GM12878 (cell line): ENCODE data around the gene LONRF3. TPM values are rescaled to one million over a fixed set of nuclear protein-coding genes. Genes with fewer than 3 reads are reported as not detected.

Experiments used
- ATAC-seq: fragments of 200-7000 bp; cut with Tn5 transposase; 3 replicates; pipeline ENCODE4 v1.9.1; 2020; ENCODE audit warnings: mild to moderate bottlenecking, moderate library complexity
- BruUV-seq: library from RNA; stranded (reverse); fragments of 400-500 nt; replicated peaks from 2 replicates; lab custom pipeline; 2021; lab: Mats Ljungman, UMichigan
- CTCF ChIA-PET: fragments of 300-600 bp; sonication (Branson Sonifier 250); formaldehyde crosslinking; extraction: SDS; loops from one replicate; lab custom pipeline; 2021; ENCODE audit warnings: inconsistent platforms; lab: Yijun Ruan, JAX
- POLR2A ChIA-PET: fragments of 350-600 bp; formaldehyde crosslinking; extraction: SDS; loops from one replicate; lab custom pipeline; 2021; ENCODE audit warnings: inconsistent platforms; lab: Charles Lee
- RAD21 ChIA-PET: fragments of 300-600 bp; sonication (Branson Sonifier 250); formaldehyde crosslinking; loops from one replicate; lab custom pipeline; 2023; ENCODE audit warnings: antibody characterized with exemption; ENCODE audit not compliant: unreplicated experiment; lab: Charles Lee
- SMC1A ChIA-PET: fragments of 300-600 bp; sonication (Branson Sonifier 250); formaldehyde crosslinking; loops from one replicate; lab custom pipeline; 2023; ENCODE audit not compliant: unreplicated experiment, uncharacterized antibody; lab: Charles Lee
- DNase-seq: peaks from one replicate; pipeline ENCODE4 v3.0.0-alpha.2; 2011; ENCODE audit warnings: low read depth, low spot score
- FAIRE-seq: peaks from 3 replicates; lab custom pipeline; 2011; peaks lifted over from hg19 to GRCh38; lab: Jason Lieb, UNC
- H2AFZ ChIP-seq: 2 replicates; pipeline ENCODE4 v1.6.0; 2011; ENCODE audit warnings: low read depth, low read length, control low read depth; ENCODE audit not compliant: control insufficient read depth
- H3K27ac ChIP-seq: 2 replicates; pipeline ENCODE4 v1.5.1; 2011; ENCODE audit warnings: control low read depth; ENCODE audit not compliant: control insufficient read depth, insufficient read depth
- H3K27me3 ChIP-seq, 2 experiments: replicated peaks in 1 of 2; 2 replicates each; pipeline versions ENCODE4 v1.6.0 to v1.6.1; 2011; ENCODE audit warnings: low read length in 1 of 2; ENCODE audit not compliant: control insufficient read depth in 2 of 2, insufficient read depth in 2 of 2
- H3K36me3 ChIP-seq, 2 experiments: 2 replicates each; pipeline ENCODE4 v1.5.1; 2011; ENCODE audit warnings: low read length in 1 of 2; ENCODE audit not compliant: control insufficient read depth in 2 of 2, insufficient read depth in 2 of 2
- H3K4me1 ChIP-seq: 2 replicates; pipeline ENCODE4 v1.6.1; 2011; ENCODE audit warnings: mild to moderate bottlenecking, low read length, moderate library complexity, mixed read lengths; ENCODE audit not compliant: control insufficient read depth, insufficient read depth
- H3K4me2 ChIP-seq: 2 replicates; pipeline ENCODE4 v1.6.0; 2011; ENCODE audit warnings: control low read depth; ENCODE audit not compliant: control insufficient read depth, insufficient read depth
- H3K4me3 ChIP-seq: fragments of 200-600 bp; sonication (generic); 2 replicates; pipeline ENCODE4 v1.5.1; 2016
- H3K79me2 ChIP-seq: 2 replicates; pipeline ENCODE4 v1.6.0; 2011; ENCODE audit warnings: low read length; ENCODE audit not compliant: control insufficient read depth, insufficient read depth
- H3K9ac ChIP-seq: 2 replicates; pipeline ENCODE4 v1.8.0; 2011; ENCODE audit warnings: low read length, control low read depth, mixed read lengths; ENCODE audit not compliant: control insufficient read depth, insufficient read depth
- H3K9me3 ChIP-seq: replicated peaks from 3 replicates; pipeline ENCODE4 v1.5.1; 2011; ENCODE audit warnings: mild to moderate bottlenecking, low read length; ENCODE audit not compliant: control insufficient read depth, insufficient read depth
- H4K20me1 ChIP-seq: 2 replicates; pipeline ENCODE4 v1.6.0; 2011; ENCODE audit not compliant: control insufficient read depth, insufficient read depth
- ATF2 ChIP-seq: IDR thresholded peaks from 2 replicates; pipeline ENCODE4 v1.6.1; 2012; ENCODE audit warnings: low read length, inconsistent platforms
- MTA3 ChIP-seq: IDR thresholded peaks from 2 replicates; pipeline ENCODE4 v1.6.1; 2012; ENCODE audit warnings: low read length, inconsistent platforms, borderline replicate concordance
- NFYB ChIP-seq: IDR thresholded peaks from 2 replicates; pipeline ENCODE4 v1.6.1; 2011; ENCODE audit warnings: low read depth, mild to moderate bottlenecking, low read length, improper control_type of control experiment, moderate library complexity; ENCODE audit not compliant: insufficient read depth
- RB1 ChIP-seq: fragments of 450-650 bp; formaldehyde crosslinking; IDR thresholded peaks from 2 replicates; pipeline ENCODE4 v1.6.1; 2017; ENCODE audit warnings: mild to moderate bottlenecking, borderline replicate concordance
- WGBS: methylation state at CpG from one replicate; pipeline ENCODE4 v1.1.6; 2016; ENCODE audit warnings: low lambda C conversion rate; ENCODE audit not compliant: insufficient replicate concordance, insufficient coverage; ENCODE audit errors: missing lambda C conversion rate; 5-methylcytosine and 5-hydroxymethylcytosine counted together
- in situ Hi-C: fragments of 300-500 bp; cut with MboI; formaldehyde crosslinking; loops from 9 replicates; pipeline ENCODE4 v1.14.3; 2018; ENCODE audit warnings: mixed read lengths
- intact Hi-C: fragments of 100-400 bp; cut with micrococcal nuclease; formaldehyde crosslinking; loops from one replicate; pipeline ENCODE4 v1.14.2; 2022; ENCODE audit not compliant: unreplicated experiment
- polyA plus RNA-seq, 11 experiments: library from polyadenylated mRNA; depleted of rRNA in 4 of 11; unstranded in 6 of 11; stranded (reverse) in 5 of 11; fragments of >200 nt; fragmentation: Nextera tagmentation in 4 of 11; fragmentation: Illumina TruSeq in 1 of 11; extraction: Ambion mirVana in 4 of 11; extraction: Trizol in 1 of 11; gene quantifications; 1 replicate in 1 of 11; 2 replicates in 10 of 11; pipeline versions ENCODE4 v1.2.1 to v1.2.3, GENCODE V29; 2011 to 2016; ENCODE audit warnings: inconsistent platforms in 2 of 11, missing spikeins in 2 of 11, low read depth in 1 of 11
- total RNA-seq, 4 experiments: library from RNA; depleted of rRNA in 3 of 4; stranded (reverse); fragments of >200 nt in 3 of 4; fragmentation: Illumina TruSeq in 1 of 4; extraction: Trizol in 1 of 4; gene quantifications; 2 replicates each; pipeline versions ENCODE4 v1.2.1 to v1.2.3, GENCODE V29; 2013 to 2021
- TF ChIP-seq, protein P1 (sequence below): fragments of 450-650 bp; IDR thresholded peaks from 2 replicates; pipeline ENCODE4 v1.6.1; 2017; ENCODE audit warnings: antibody characterized with exemption, mild to moderate bottlenecking, moderate library complexity

LONRF3 gene
- total and polyA plus RNA-seq, 10 of the 15 experiments (the other 5 are each of a cell fraction or from before 2014, with no cell fraction given): 0.05 to 0.23 (median 0.09) TPM; not detected in 3

- Histone ChIP-seq H3K79me2 (no peaks in the 10 kb centered on the region), H2AFZ (no peak overlapping the region), H3K36me3 (no peaks in the 10 kb centered on the region), H3K27me3 (no peaks in the 10 kb centered on the region; a peak in 1 of 4 replicates), H3K4me3 (no peak overlapping the region), H3K9ac (no peak overlapping the region), H4K20me1 (no peaks in the 10 kb centered on the region), H3K9me3 (no peaks in the 10 kb centered on the region), H3K27ac (no peak overlapping the region), H3K4me1 (no peaks in the 10 kb centered on the region), H3K4me2 (no peak overlapping the region)
- FAIRE-seq: no peak
- ChIA-PET RAD21 (no interaction called here), POLR2A (no interaction called here), SMC1A (no interaction called here), CTCF (no interaction called here)
- no peak for ATAC-seq
- BruUV-seq: no TSS peak
- in situ Hi-C loops: no loop called here
- TF ChIP-seq MTA3 (no peak), ATF2 (no peak), RB1 (no peak), NFYB (no peak)
- TF ChIP-seq, protein P1, sequence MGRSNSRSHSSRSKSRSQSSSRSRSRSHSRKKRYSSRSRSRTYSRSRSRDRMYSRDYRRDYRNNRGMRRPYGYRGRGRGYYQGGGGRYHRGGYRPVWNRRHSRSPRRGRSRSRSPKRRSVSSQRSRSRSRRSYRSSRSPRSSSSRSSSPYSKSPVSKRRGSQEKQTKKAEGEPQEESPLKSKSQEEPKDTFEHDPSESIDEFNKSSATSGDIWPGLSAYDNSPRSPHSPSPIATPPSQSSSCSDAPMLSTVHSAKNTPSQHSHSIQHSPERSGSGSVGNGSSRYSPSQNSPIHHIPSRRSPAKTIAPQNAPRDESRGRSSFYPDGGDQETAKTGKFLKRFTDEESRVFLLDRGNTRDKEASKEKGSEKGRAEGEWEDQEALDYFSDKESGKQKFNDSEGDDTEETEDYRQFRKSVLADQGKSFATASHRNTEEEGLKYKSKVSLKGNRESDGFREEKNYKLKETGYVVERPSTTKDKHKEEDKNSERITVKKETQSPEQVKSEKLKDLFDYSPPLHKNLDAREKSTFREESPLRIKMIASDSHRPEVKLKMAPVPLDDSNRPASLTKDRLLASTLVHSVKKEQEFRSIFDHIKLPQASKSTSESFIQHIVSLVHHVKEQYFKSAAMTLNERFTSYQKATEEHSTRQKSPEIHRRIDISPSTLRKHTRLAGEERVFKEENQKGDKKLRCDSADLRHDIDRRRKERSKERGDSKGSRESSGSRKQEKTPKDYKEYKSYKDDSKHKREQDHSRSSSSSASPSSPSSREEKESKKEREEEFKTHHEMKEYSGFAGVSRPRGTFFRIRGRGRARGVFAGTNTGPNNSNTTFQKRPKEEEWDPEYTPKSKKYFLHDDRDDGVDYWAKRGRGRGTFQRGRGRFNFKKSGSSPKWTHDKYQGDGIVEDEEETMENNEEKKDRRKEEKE: no peak
- WGBS: 10% methylated on average over 2 of the region's 2 CpGs
- intact Hi-C loops: no loop called here
- DNase-seq: no peak
Observed at GRCh38 chrX:118963159-118963558, 11.3 kb upstream of the LONRF3 start.
